Measurements from ENCODE around the gene SND1. TPM values are rescaled to one million over a fixed set of nuclear protein-coding genes. Genes with fewer than 3 reads are reported as not detected.
A peak's percentile ranks its signal among the peaks of the same experiment; 100 is the strongest.

Gene SND1
- total RNA-seq, 1 experiment from 2014 or later: 223 TPM

- DNase-seq (ENCODE audit: low read depth): no peak
Measured at GRCh38 chr7:127863082-127863481, 211.1 kb downstream of the SND1 start.

GRCh38 chr7:127865466-127865865 is 213.5 kb downstream of the SND1 start:
- peak; percentile 80 for DNase-seq (ENCODE audit: low read depth)

GRCh38 chr7:127870231-127870907 is 218.4 kb downstream of the SND1 start:
- DNase-seq (ENCODE audit: low read depth): no peak

- DNase-seq (ENCODE audit: low read depth): no peak
Measured at GRCh38 chr7:127871226-127871625, 219.2 kb downstream of the SND1 start.

- no peak for DNase-seq (ENCODE audit: low read depth)
Measured at GRCh38 chr7:127872122-127872521, 220.1 kb downstream of the SND1 start.

- no peak for DNase-seq (ENCODE audit: low read depth)
Measured at GRCh38 chr7:127873151-127873550, 221.2 kb downstream of the SND1 start.

- DNase-seq (ENCODE audit: low read depth): no peak
Measured at GRCh38 chr7:127873715-127874636, 222.0 kb downstream of the SND1 start.

- DNase-seq (ENCODE audit: low read depth): peak; percentile 22
Measured at GRCh38 chr7:127874951-127875608, 223.1 kb downstream of the SND1 start.

- peak; percentile 65 for DNase-seq (ENCODE audit: low read depth)
Measured at GRCh38 chr7:127876393-127876792, 224.4 kb downstream of the SND1 start.

GRCh38 chr7:127877951-127878350 is 226.0 kb downstream of the SND1 start:
- DNase-seq (ENCODE audit: low read depth): no peak

- DNase-seq (ENCODE audit: low read depth): no peak
Measured at GRCh38 chr7:127878791-127879190, 226.8 kb downstream of the SND1 start.

- DNase-seq (ENCODE audit: low read depth): no peak
Measured at GRCh38 chr7:127879436-127879835, 227.4 kb downstream of the SND1 start.

- DNase-seq (ENCODE audit: low read depth): no peak
Measured at GRCh38 chr7:127879942-127880341, 227.9 kb downstream of the SND1 start.

- no peak for DNase-seq (ENCODE audit: low read depth)
Measured at GRCh38 chr7:127880454-127880853, 228.5 kb downstream of the SND1 start.

- DNase-seq (ENCODE audit: low read depth): no peak
Measured at GRCh38 chr7:127881564-127881963, 229.6 kb downstream of the SND1 start.

- no peak for DNase-seq (ENCODE audit: low read depth)
Measured at GRCh38 chr7:127882313-127882920, 230.4 kb downstream of the SND1 start.

GRCh38 chr7:127884066-127884559 is 232.1 kb downstream of the SND1 start:
- peak; percentile 30 for DNase-seq (ENCODE audit: low read depth)

GRCh38 chr7:127885222-127885772 is 233.3 kb downstream of the SND1 start:
- DNase-seq (ENCODE audit: low read depth): no peak

GRCh38 chr7:127885843-127886242 is 233.8 kb downstream of the SND1 start:
- peak; percentile 88 for DNase-seq (ENCODE audit: low read depth)

- DNase-seq (ENCODE audit: low read depth): peak; percentile 62
Measured at GRCh38 chr7:127886248-127886647, 234.3 kb downstream of the SND1 start.

- no peak for DNase-seq (ENCODE audit: low read depth)
Measured at GRCh38 chr7:127887096-127887495, 235.1 kb downstream of the SND1 start.

Measured in LHCN-M2 (cell line).